Breast epithelium (tissue), 4 donors: ENCODE data around the gene BPTF. TPM values are rescaled to one million over a fixed set of nuclear protein-coding genes. Genes with fewer than 3 reads are reported as not detected.
"Not testable (repeated sequence)": the region's sequence is repeated elsewhere in the genome, so short reads cannot be mapped to it uniquely, and the experiment has no call there.

Experiments
- DNase-seq, 2 donors: peaks; one replicate each; pipeline ENCODE4 v3.0.0-alpha.2; 2019; ENCODE audit warnings: low spot score in 2 of 2
- H3K27ac ChIP-seq, 2 donors: fragments of 200-600 bp; sonication (generic) in 1 of 2; one replicate each; pipeline ENCODE4 v1.5.1; 2016 to 2019; ENCODE audit warnings: mild to moderate bottlenecking in 1 of 2
- H3K27me3 ChIP-seq, 2 donors: fragments of 200-600 bp; sonication (generic) in 1 of 2; one replicate each; pipeline versions ENCODE4 v1.5.1 to v1.6.0; 2017 to 2019; ENCODE audit warnings: control low read depth in 1 of 2, mild to moderate bottlenecking in 1 of 2
- H3K36me3 ChIP-seq: fragments of 200-600 bp; one replicate; pipeline ENCODE4 v1.5.1; 2019
- H3K4me1 ChIP-seq, 2 donors: fragments of 200-600 bp; sonication (generic); one replicate each; pipeline ENCODE4 v1.5.1; 2016 to 2019; ENCODE audit warnings: control low read depth in 1 of 2
- H3K4me3 ChIP-seq, 3 donors: fragments of 200-600 bp; sonication (generic); 1 replicate in 2 of 3; 2 replicates in 1 of 3; pipeline ENCODE4 v1.5.1; 2016 to 2019; ENCODE audit warnings: mild to moderate bottlenecking in 3 of 3, moderate library complexity in 2 of 3
- H3K9me3 ChIP-seq, 2 donors: fragments of 200-600 bp; sonication (generic) in 1 of 2; one replicate each; pipeline ENCODE4 v1.5.1; 2016 to 2019; ENCODE audit warnings: control low read depth in 1 of 2
- CTCF ChIP-seq, 3 donors: fragments of 450-650 bp; IDR thresholded peaks; one replicate each; pipeline ENCODE4 v1.5.1; 2016 to 2017; ENCODE audit warnings: antibody characterized with exemption in 3 of 3, mild to moderate bottlenecking in 3 of 3, moderate library complexity in 3 of 3
- POLR2A ChIP-seq: fragments of 450-650 bp; IDR thresholded peaks from one replicate; pipeline ENCODE4 v1.6.1; 2016; ENCODE audit warnings: antibody characterized with exemption, mild to moderate bottlenecking, moderate library complexity
- POLR2AphosphoS5 ChIP-seq, 3 donors: sonication (generic); formaldehyde crosslinking; IDR thresholded peaks; one replicate each; pipeline ENCODE4 v1.6.1; 2017; ENCODE audit warnings: antibody characterized with exemption in 3 of 3
- intact Hi-C: fragments of 100-400 bp; cut with DNase I; formaldehyde crosslinking; loops from one replicate; pipeline ENCODE4 v1.15.1; 2023; ENCODE audit warnings: low total_unique reads
- total RNA-seq, 3 donors: library from RNA; depleted of rRNA; stranded (reverse); fragments of >200 nt; gene quantifications; one replicate each; pipeline ENCODE4 v1.1.0, GENCODE V29; 2016

BPTF gene
- total RNA-seq, 3 donors from 2014 or later = 97.6 to 142 (median 120) TPM

GRCh38 chr17:68016838-68017237, 191.5 kb downstream of the BPTF start:
- no peak overlapping the region for H3K27ac ChIP-seq
- H3K27me3 ChIP-seq = no peaks in the 10 kb centered on the region
- H3K9me3 ChIP-seq = no peaks in the 10 kb centered on the region
- intact Hi-C loops = no loop called here
- no peaks in the 10 kb centered on the region for H3K4me1 ChIP-seq
- no peak overlapping the region for H3K4me3 ChIP-seq
- TF ChIP-seq POLR2A = no peak
- no peak for TF ChIP-seq CTCF (IDR thresholded peaks at IDR 0.05)
- no peak for TF ChIP-seq POLR2AphosphoS5 (IDR thresholded peaks at IDR 0.05)
- H3K36me3 ChIP-seq = no peaks in the 10 kb centered on the region
- no peak for DNase-seq

GRCh38 chr17:68018493-68018892, 193.2 kb downstream of the BPTF start:
- H3K36me3 ChIP-seq, H3K27ac ChIP-seq, H3K9me3 ChIP-seq, H3K4me3 ChIP-seq, H3K4me1 ChIP-seq, H3K27me3 ChIP-seq, intact Hi-C loops, DNase-seq: not testable (repeated sequence)

GRCh38 chr17:68019336-68019674, 194.0 kb downstream of the BPTF start:
- intact Hi-C loops = no loop called here
- peak overlapping the region in 2 of 3 donors; percentile 65 to 74 for H3K4me3 ChIP-seq
- no peaks in the 10 kb centered on the region for H3K27me3 ChIP-seq
- no peak for TF ChIP-seq POLR2A
- no peak for TF ChIP-seq POLR2AphosphoS5 (IDR thresholded peaks at IDR 0.05)
- TF ChIP-seq CTCF (IDR thresholded peaks at IDR 0.05) = no peak
- no peak for DNase-seq
- no peaks in the 10 kb centered on the region for H3K36me3 ChIP-seq
- no peaks in the 10 kb centered on the region for H3K4me1 ChIP-seq
- peak overlapping the region in 1 of 2 donors; percentile 81 for H3K27ac ChIP-seq
- no peaks in the 10 kb centered on the region for H3K9me3 ChIP-seq

- Histone ChIP-seq H3K9me3 (no peaks in the 10 kb centered on the region), H3K36me3 (no peaks in the 10 kb centered on the region), H3K27me3 (no peaks in the 10 kb centered on the region), H3K4me3 (peak overlapping the region; percentile 50 to 74 (median 65)), H3K27ac (peak overlapping the region; percentile 81 to 87), H3K4me1 (no peaks in the 10 kb centered on the region)
- intact Hi-C loops = no loop called here
- TF ChIP-seq POLR2A (no peak), POLR2AphosphoS5 (IDR thresholded peaks at IDR 0.05) (peak; percentile 84 to 96 (median 90)), CTCF (IDR thresholded peaks at IDR 0.05) (peak; percentile 42 to 72 (median 70))
- peak; percentile 96 to 98 for DNase-seq
Measured at GRCh38 chr17:68019675-68020408, 194.5 kb downstream of the BPTF start.

GRCh38 chr17:68020409-68020756, 195.1 kb downstream of the BPTF start:
- H3K4me1 ChIP-seq = no peaks in the 10 kb centered on the region
- intact Hi-C loops = no loop called here
- DNase-seq = no peak
- TF ChIP-seq CTCF (IDR thresholded peaks at IDR 0.05) (no peak), POLR2AphosphoS5 (IDR thresholded peaks at IDR 0.05) (no peak), POLR2A (no peak)
- H3K27ac ChIP-seq = peak overlapping the region; percentile 81 to 87
- H3K27me3 ChIP-seq = no peaks in the 10 kb centered on the region
- no peaks in the 10 kb centered on the region for H3K36me3 ChIP-seq
- no peaks in the 10 kb centered on the region for H3K9me3 ChIP-seq
- H3K4me3 ChIP-seq = peak overlapping the region; percentile 50 to 74 (median 65)

GRCh38 chr17:68020791-68021190, 195.5 kb downstream of the BPTF start:
- Histone ChIP-seq H3K4me3 (peak overlapping the region; percentile 50 to 74 (median 65)), H3K27ac (peak overlapping the region; percentile 81 to 87)
- H3K9me3 ChIP-seq, DNase-seq, H3K27me3 ChIP-seq, intact Hi-C loops, H3K4me1 ChIP-seq, H3K36me3 ChIP-seq: not testable (repeated sequence)
